OCI-LY7 (cell line): ENCODE measurements around the gene BACH2.

ENCODE experiments used
- EZH2phosphoT487 ChIP-seq: fragments of 200-600 bp; sonication (generic); IDR thresholded peaks from 2 replicates; pipeline ENCODE4 v1.6.1; 2018; ENCODE audit warnings: low read depth, borderline replicate concordance, mild to moderate bottlenecking, mixed run types, antibody characterized with exemption, low read length, moderate library complexity, mixed read lengths
- TF ChIP-seq, protein P1 (sequence below): fragments of 200-600 bp; sonication (generic); conservative IDR thresholded peaks from 2 replicates; pipeline ENCODE4 v1.5.1; 2014; ENCODE audit warnings: mild to moderate bottlenecking, antibody characterized with exemption, low read length, moderate library complexity, mixed read lengths

DNA sequence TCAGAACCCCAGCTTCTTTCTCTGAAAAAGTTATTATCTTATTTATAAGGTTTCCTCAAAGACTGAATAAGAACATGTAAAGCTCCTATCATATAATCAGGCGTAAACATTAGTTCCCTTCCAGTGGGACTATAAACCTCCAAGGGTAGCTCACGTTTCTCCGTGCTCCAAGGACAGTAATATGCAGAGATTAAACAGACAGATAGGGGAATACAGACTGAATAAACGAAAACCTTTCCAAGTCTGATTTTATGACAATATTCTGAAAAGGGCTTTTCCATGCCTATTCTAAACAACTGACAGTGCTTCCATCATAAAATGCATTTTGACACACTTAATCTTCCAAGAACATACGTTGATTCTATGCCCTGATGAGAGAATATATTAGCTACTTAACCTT, 22.8 kb downstream of the BACH2 start:
- TF ChIP-seq, protein P1, sequence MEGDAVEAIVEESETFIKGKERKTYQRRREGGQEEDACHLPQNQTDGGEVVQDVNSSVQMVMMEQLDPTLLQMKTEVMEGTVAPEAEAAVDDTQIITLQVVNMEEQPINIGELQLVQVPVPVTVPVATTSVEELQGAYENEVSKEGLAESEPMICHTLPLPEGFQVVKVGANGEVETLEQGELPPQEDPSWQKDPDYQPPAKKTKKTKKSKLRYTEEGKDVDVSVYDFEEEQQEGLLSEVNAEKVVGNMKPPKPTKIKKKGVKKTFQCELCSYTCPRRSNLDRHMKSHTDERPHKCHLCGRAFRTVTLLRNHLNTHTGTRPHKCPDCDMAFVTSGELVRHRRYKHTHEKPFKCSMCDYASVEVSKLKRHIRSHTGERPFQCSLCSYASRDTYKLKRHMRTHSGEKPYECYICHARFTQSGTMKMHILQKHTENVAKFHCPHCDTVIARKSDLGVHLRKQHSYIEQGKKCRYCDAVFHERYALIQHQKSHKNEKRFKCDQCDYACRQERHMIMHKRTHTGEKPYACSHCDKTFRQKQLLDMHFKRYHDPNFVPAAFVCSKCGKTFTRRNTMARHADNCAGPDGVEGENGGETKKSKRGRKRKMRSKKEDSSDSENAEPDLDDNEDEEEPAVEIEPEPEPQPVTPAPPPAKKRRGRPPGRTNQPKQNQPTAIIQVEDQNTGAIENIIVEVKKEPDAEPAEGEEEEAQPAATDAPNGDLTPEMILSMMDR = no peak
- no peak for TF ChIP-seq EZH2phosphoT487
